GM21723 (cell line): Measurements from ENCODE around the gene WDR86.
A peak's percentile ranks its signal among the peaks of the same experiment; 100 is the strongest.

ENCODE experiments used
- ATAC-seq: cut with Tn5 transposase; IDR thresholded peaks from one replicate; pipeline ENCODE4 v1.9.1; 2021; ENCODE audit warnings: mild to moderate bottlenecking, moderate library complexity; ENCODE audit not compliant: unreplicated experiment

Gene WDR86

GRCh38 chr7:151408839-151409666 is 785 bp downstream of the WDR86 start:
- ATAC-seq = no peak

- no peak for ATAC-seq
Measured at GRCh38 chr7:151408498-151408838, 1.4 kb downstream of the WDR86 start.

GRCh38 chr7:151406886-151407583 is 2.8 kb downstream of the WDR86 start:
- ATAC-seq = no peak

GRCh38 chr7:151406051-151406875 is 3.6 kb downstream of the WDR86 start:
- ATAC-seq = no peak

- no peak for ATAC-seq
Measured at GRCh38 chr7:151405588-151405987, 4.2 kb downstream of the WDR86 start.

GRCh38 chr7:151405056-151405455 is 4.8 kb downstream of the WDR86 start:
- no peak for ATAC-seq

- no peak for ATAC-seq
Measured at GRCh38 chr7:151404216-151405011, 5.4 kb downstream of the WDR86 start.

- ATAC-seq = no peak
Measured at GRCh38 chr7:151403764-151404163, 6.1 kb downstream of the WDR86 start.

GRCh38 chr7:151402029-151402835 is 7.6 kb downstream of the WDR86 start:
- no peak for ATAC-seq

- ATAC-seq = peak; percentile 88
Measured at GRCh38 chr7:151400626-151401315, 9.1 kb downstream of the WDR86 start.

- no peak for ATAC-seq
Measured at GRCh38 chr7:151399906-151400305, 9.9 kb downstream of the WDR86 start.

GRCh38 chr7:151399305-151399601 is 10.6 kb downstream of the WDR86 start:
- ATAC-seq = no peak

- ATAC-seq = no peak
Measured at GRCh38 chr7:151398446-151399304, 11.2 kb downstream of the WDR86 start.

- no peak for ATAC-seq
Measured at GRCh38 chr7:151397026-151397425, 12.8 kb downstream of the WDR86 start.

- no peak for ATAC-seq
Measured at GRCh38 chr7:151396328-151396970, 13.4 kb downstream of the WDR86 start.

- ATAC-seq = no peak
Measured at GRCh38 chr7:151395036-151395367, 14.8 kb downstream of the WDR86 start.

GRCh38 chr7:151394076-151395035 is 15.5 kb downstream of the WDR86 start:
- ATAC-seq = no peak
